SK-N-SH (cell line): Measurements from ENCODE around the gene SEMA4D. TPM values are rescaled to one million over a fixed set of nuclear protein-coding genes. Genes with fewer than 3 reads are reported as not detected.

Source experiments
- CTCF ChIA-PET: fragments of 300-600, 350-600 bp; formaldehyde crosslinking; extraction: SDS; loops from one replicate; lab custom pipeline; 2021; lab: Yijun Ruan, JAX
- POLR2A ChIA-PET: fragments of 350-600 bp; sonication (Branson Sonifier 250); formaldehyde crosslinking; extraction: SDS; loops from one replicate; lab custom pipeline; 2020; ENCODE audit warnings: antibody characterized with exemption, inconsistent platforms; lab: Yijun Ruan, JAX
- DNase-seq: peaks from one replicate; pipeline ENCODE4 v3.0.0; 2012
- H2AFZ ChIP-seq: fragments of 200-600 bp; sonication (generic); 2 replicates; pipeline ENCODE4 v1.8.1; 2016; ENCODE audit warnings: antibody characterized with exemption, mild to moderate bottlenecking, low read depth
- H3F3A ChIP-seq: fragments of 200-600 bp; sonication (generic); replicated peaks from 2 replicates; pipeline ENCODE3; 2016; ENCODE audit warnings: antibody characterized with exemption, mild to moderate bottlenecking; ENCODE audit not compliant: insufficient read depth
- H3K27ac ChIP-seq, 2 experiments: fragments of 200-500 bp in 1 of 2; fragments of 200-600 bp in 1 of 2; sonication (Bioruptor generic) in 1 of 2; sonication (generic), shearing (Covaris generic) in 1 of 2; 2 replicates each; pipeline versions ENCODE4 v1.5.1 to v1.6.1; 2014 to 2016; ENCODE audit warnings: low read depth in 2 of 2, inconsistent platforms in 1 of 2, low read length in 1 of 2, mild to moderate bottlenecking in 1 of 2, mixed read lengths in 1 of 2
- H3K27me3 ChIP-seq: fragments of 200-600 bp; sonication (generic), shearing (Covaris generic); 2 replicates; pipeline ENCODE4 v1.6.1; 2016; ENCODE audit warnings: mixed run types; ENCODE audit not compliant: insufficient read depth
- H3K36me3 ChIP-seq, 2 experiments: fragments of 200-500 bp in 1 of 2; fragments of 200-600 bp in 1 of 2; sonication (Bioruptor generic) in 1 of 2; sonication (generic) in 1 of 2; replicated peaks in 1 of 2; 2 replicates each; pipeline versions ENCODE3 to v1.5.1; 2014 to 2016; ENCODE audit warnings: low read length in 1 of 2, mild to moderate bottlenecking in 1 of 2; ENCODE audit not compliant: insufficient read depth in 2 of 2, control insufficient read depth in 1 of 2
- H3K4me1 ChIP-seq, 2 experiments: fragments of 200-500 bp in 1 of 2; fragments of 200-600 bp in 1 of 2; sonication (Bioruptor generic) in 1 of 2; sonication (generic), shearing (Covaris generic) in 1 of 2; 2 replicates each; pipeline versions ENCODE4 v1.5.1 to v1.6.1; 2014 to 2016; ENCODE audit warnings: low read depth in 1 of 2, low read length in 1 of 2, mixed run types in 1 of 2; ENCODE audit not compliant: insufficient read depth in 2 of 2, control insufficient read depth in 1 of 2
- H3K4me2 ChIP-seq: fragments of 200-600 bp; sonication (generic), shearing (Covaris generic); 2 replicates; pipeline ENCODE4 v1.6.1; 2017; ENCODE audit warnings: mixed run types
- H3K4me3 ChIP-seq, 2 experiments: fragments of 200-500 bp in 1 of 2; fragments of 200-600 bp in 1 of 2; sonication (Bioruptor generic) in 1 of 2; sonication (generic), shearing (Covaris generic) in 1 of 2; 2 replicates each; pipeline versions ENCODE4 v1.5.1 to v1.8.1; 2014 to 2016; ENCODE audit warnings: low read depth in 2 of 2, inconsistent platforms in 1 of 2, low read length in 1 of 2, mild to moderate bottlenecking in 1 of 2, mixed read lengths in 1 of 2, moderate library complexity in 1 of 2
- H3K79me2 ChIP-seq: fragments of 200-600 bp; sonication (generic); 2 replicates; pipeline ENCODE4 v1.8.1; 2017; ENCODE audit warnings: mild to moderate bottlenecking; ENCODE audit not compliant: insufficient read depth
- H3K9ac ChIP-seq: fragments of 200-600 bp; sonication (generic); 2 replicates; pipeline ENCODE4 v1.6.1; 2017; ENCODE audit warnings: mixed run types
- H3K9me2 ChIP-seq: fragments of 200-600 bp; sonication (generic); 2 replicates; pipeline ENCODE4 v1.6.1; 2017; ENCODE audit warnings: mixed run types
- H3K9me3 ChIP-seq: fragments of 200-600 bp; sonication (generic); 2 replicates; pipeline ENCODE4 v1.6.1; 2017; ENCODE audit warnings: mixed run types, mild to moderate bottlenecking, moderate library complexity
- H4K20me1 ChIP-seq: fragments of 200-600 bp; sonication (generic); 2 replicates; pipeline ENCODE4 v1.6.1; 2017; ENCODE audit warnings: mild to moderate bottlenecking, mixed run types; ENCODE audit not compliant: insufficient read depth
- CHD2 ChIP-seq: fragments of 150-350 bp; IDR thresholded peaks from 2 replicates; pipeline ENCODE4 v1.6.1; 2018; ENCODE audit warnings: low read length; ENCODE audit not compliant: partially characterized antibody
- CTCF ChIP-seq: fragments of 200-600 bp; sonication (generic); IDR thresholded peaks from 2 replicates; pipeline ENCODE4 v1.6.1; 2017; ENCODE audit warnings: antibody characterized with exemption, mild to moderate bottlenecking, moderate library complexity
- EP300 ChIP-seq, 2 experiments: IDR thresholded peaks; 2 replicates each; pipeline versions ENCODE4 v1.4.0 to v1.6.1; 2012; ENCODE audit warnings: borderline replicate concordance in 1 of 2, low read depth in 1 of 2, low read length in 1 of 2
- EZH2phosphoT487 ChIP-seq: fragments of 200-600 bp; sonication (generic); IDR thresholded peaks from 2 replicates; pipeline ENCODE4 v1.6.1; 2017; ENCODE audit warnings: low read depth, mixed run types, mild to moderate bottlenecking, antibody characterized with exemption, moderate library complexity, borderline replicate concordance
- FOSL2 ChIP-seq: IDR thresholded peaks from 2 replicates; pipeline ENCODE4 v1.4.0; 2012; ENCODE audit warnings: low read depth, mild to moderate bottlenecking, moderate library complexity, borderline replicate concordance
- FOXJ3 ChIP-seq: sonication (generic); formaldehyde crosslinking; IDR thresholded peaks from 2 replicates; pipeline ENCODE4 v1.5.1; 2020; ENCODE audit warnings: mild to moderate bottlenecking, missing genetic modification reagents
- FOXM1 ChIP-seq: IDR thresholded peaks from 2 replicates; pipeline ENCODE4 v1.4.0; 2012; ENCODE audit warnings: low read depth, mild to moderate bottlenecking
- JUND ChIP-seq: IDR thresholded peaks from 2 replicates; pipeline ENCODE4 v1.4.0; 2012
- MEF2A ChIP-seq: IDR thresholded peaks from 2 replicates; pipeline ENCODE4 v1.4.0; 2012; ENCODE audit warnings: low read depth, borderline replicate concordance
- POLR2AphosphoS5 ChIP-seq: IDR thresholded peaks from 2 replicates; pipeline ENCODE4 v1.6.1; 2012; ENCODE audit warnings: low read depth, low read length
- RAD21 ChIP-seq: IDR thresholded peaks from 2 replicates; pipeline ENCODE4 v1.6.1; 2012; ENCODE audit warnings: mild to moderate bottlenecking, low read length
- RCOR1 ChIP-seq: fragments of 150-350 bp; IDR thresholded peaks from 2 replicates; pipeline ENCODE4 v1.6.1; 2017; ENCODE audit warnings: antibody characterized with exemption, low read length
- REST ChIP-seq: IDR thresholded peaks from 2 replicates; pipeline ENCODE4 v1.6.1; 2012; ENCODE audit warnings: mild to moderate bottlenecking, low read depth, low read length, moderate library complexity
- SIN3A ChIP-seq: IDR thresholded peaks from 2 replicates; pipeline ENCODE4 v1.6.1; 2012; ENCODE audit warnings: low read depth, mild to moderate bottlenecking, low read length, moderate library complexity, borderline replicate concordance
- SMC3 ChIP-seq: IDR thresholded peaks from 2 replicates; pipeline ENCODE4 v1.6.1; 2012; ENCODE audit warnings: low read depth, low read length, improper control_type of control experiment
- TCF12 ChIP-seq: IDR thresholded peaks from 2 replicates; pipeline ENCODE4 v1.4.0; 2012
- WGBS: methylation state at CpG from one replicate; pipeline ENCODE4 v1.1.6; 2017; ENCODE audit warnings: low lambda C conversion rate; 5-methylcytosine and 5-hydroxymethylcytosine counted together
- polyA plus RNA-seq, 3 experiments: library from polyadenylated mRNA; depleted of rRNA; stranded (reverse); fragments of >200 nt; gene quantifications; 2 replicates each; pipeline ENCODE4 v1.2.3, GENCODE V29; 2012
- TF ChIP-seq, protein P1 (sequence below): fragments of 150-350 bp; IDR thresholded peaks from 2 replicates; pipeline ENCODE4 v1.6.1; 2016; ENCODE audit warnings: mild to moderate bottlenecking, low read depth, low read length
- TF ChIP-seq, protein P2 (sequence below): IDR thresholded peaks from 2 replicates; pipeline ENCODE4 v1.4.0; 2012; ENCODE audit warnings: low read depth
- TF ChIP-seq, protein P3 (sequence below): fragments of 150-350 bp; IDR thresholded peaks from 2 replicates; pipeline ENCODE4 v1.6.1; 2017; ENCODE audit warnings: antibody characterized with exemption, low read length, low read depth, borderline replicate concordance

The SEMA4D gene
- polyA plus RNA-seq, 1 of the 3 experiments (the other 2 are of a cell fraction): 4.8 TPM

DNA sequence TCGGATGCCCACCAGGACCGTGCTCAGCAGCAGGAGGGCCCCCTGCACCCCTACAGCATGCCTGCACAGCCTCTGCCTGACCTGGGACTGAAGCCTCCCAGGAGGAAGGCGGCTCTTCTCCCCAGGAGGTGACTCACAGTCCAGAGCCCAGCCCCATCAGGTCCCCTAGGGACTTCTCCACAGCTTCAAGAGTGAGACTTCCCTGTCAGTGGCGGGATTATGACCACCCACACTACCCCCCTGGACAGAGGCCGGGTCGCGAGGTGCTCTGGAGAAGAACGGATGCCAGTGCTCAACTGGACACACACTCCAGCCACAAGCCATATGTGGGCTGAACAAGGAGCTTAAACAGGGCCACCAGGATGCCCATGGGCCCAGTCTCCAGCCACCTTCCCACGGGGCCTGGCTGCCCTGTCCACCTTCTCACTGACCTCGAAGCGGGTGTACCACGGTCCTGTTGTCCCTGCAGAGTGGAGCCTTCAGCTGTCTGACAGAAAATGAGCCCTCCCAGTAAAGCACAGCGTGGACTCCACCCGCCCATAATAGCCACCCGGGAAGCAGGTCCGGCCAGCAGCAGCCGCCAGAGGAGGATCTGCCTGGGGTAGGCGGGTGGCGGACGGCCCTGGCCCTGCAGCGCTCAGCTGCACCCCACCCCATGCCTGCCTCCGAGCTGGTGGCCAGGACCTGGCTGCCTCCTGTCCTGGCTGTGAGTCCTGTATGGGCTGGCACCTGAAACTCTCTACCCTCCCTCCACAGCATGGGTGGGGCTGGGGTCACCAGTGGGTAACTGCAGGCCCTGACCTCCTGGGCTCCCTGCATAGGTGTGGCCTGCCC lies 54.7 kb downstream of the SEMA4D start:
- 89% methylated on average over 16 of the region's 22 CpGs for WGBS
- Histone ChIP-seq H3K4me2 (no peak overlapping the region), H2AFZ (no peak overlapping the region), H3K9me2 (no peaks in the 10 kb centered on the region), H3K27me3 (no peaks in the 10 kb centered on the region), H3K36me3 (no peaks in the 10 kb centered on the region), H3K79me2 (no peaks in the 10 kb centered on the region), H3K4me3 (no peak overlapping the region), H3K9me3 (no peaks in the 10 kb centered on the region), H3K4me1 (peaks cover 0 to 22% of the 10 kb centered on the region in 2 experiments; a peak in 1 of 4 replicates), H3F3A (no peaks in the 10 kb centered on the region), H4K20me1 (no peaks in the 10 kb centered on the region), H3K9ac (no peak overlapping the region), H3K27ac (no peak overlapping the region; a peak in 1 of 4 replicates)
- POLR2A ChIA-PET: no interaction called here
- no peak for DNase-seq
- CTCF ChIA-PET: interaction anchor here (0.9 to 1.5 kb wide), 2 partner anchors 27 to 107 kb away, joined by 3 to 4 read pairs; no protein-coding TSS in a partner anchor
- TF ChIP-seq, protein P1, sequence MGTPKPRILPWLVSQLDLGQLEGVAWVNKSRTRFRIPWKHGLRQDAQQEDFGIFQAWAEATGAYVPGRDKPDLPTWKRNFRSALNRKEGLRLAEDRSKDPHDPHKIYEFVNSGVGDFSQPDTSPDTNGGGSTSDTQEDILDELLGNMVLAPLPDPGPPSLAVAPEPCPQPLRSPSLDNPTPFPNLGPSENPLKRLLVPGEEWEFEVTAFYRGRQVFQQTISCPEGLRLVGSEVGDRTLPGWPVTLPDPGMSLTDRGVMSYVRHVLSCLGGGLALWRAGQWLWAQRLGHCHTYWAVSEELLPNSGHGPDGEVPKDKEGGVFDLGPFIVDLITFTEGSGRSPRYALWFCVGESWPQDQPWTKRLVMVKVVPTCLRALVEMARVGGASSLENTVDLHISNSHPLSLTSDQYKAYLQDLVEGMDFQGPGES: no peak
- TF ChIP-seq MEF2A (no peak), TCF12 (no peak), REST (no peak), CHD2 (no peak), RCOR1 (no peak), SIN3A (no peak), SMC3 (no peak), CTCF (no peak), JUND (no peak), FOXM1 (no peak), FOSL2 (no peak), EP300 (IDR thresholded peaks at IDR 0.05; ENCODE audit: borderline replicate concordance in 1 of 2, low read depth in 1 of 2, low read length in 1 of 2) (no peak), RAD21 (no peak), EZH2phosphoT487 (no peak), POLR2AphosphoS5 (no peak), FOXJ3 (CRISPR knock-in tag) (no peak)
- TF ChIP-seq, protein P2, sequence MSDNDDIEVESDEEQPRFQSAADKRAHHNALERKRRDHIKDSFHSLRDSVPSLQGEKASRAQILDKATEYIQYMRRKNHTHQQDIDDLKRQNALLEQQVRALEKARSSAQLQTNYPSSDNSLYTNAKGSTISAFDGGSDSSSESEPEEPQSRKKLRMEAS: no peak
- TF ChIP-seq, protein P3, sequence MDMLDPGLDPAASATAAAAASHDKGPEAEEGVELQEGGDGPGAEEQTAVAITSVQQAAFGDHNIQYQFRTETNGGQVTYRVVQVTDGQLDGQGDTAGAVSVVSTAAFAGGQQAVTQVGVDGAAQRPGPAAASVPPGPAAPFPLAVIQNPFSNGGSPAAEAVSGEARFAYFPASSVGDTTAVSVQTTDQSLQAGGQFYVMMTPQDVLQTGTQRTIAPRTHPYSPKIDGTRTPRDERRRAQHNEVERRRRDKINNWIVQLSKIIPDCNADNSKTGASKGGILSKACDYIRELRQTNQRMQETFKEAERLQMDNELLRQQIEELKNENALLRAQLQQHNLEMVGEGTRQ: no peak
